GM18519 (cell line): ENCODE measurements around the gene SPATA32.

Experiments
- ATAC-seq: cut with Tn5 transposase; IDR thresholded peaks from one replicate; pipeline ENCODE4 v1.9.1; 2021; ENCODE audit warnings: mild to moderate bottlenecking, moderate library complexity; ENCODE audit not compliant: unreplicated experiment, low FRiP score

Gene SPATA32

GRCh38 chr17:45277216-45277849, 15.4 kb upstream of the SPATA32 start:
- ATAC-seq: no peak

DNA sequence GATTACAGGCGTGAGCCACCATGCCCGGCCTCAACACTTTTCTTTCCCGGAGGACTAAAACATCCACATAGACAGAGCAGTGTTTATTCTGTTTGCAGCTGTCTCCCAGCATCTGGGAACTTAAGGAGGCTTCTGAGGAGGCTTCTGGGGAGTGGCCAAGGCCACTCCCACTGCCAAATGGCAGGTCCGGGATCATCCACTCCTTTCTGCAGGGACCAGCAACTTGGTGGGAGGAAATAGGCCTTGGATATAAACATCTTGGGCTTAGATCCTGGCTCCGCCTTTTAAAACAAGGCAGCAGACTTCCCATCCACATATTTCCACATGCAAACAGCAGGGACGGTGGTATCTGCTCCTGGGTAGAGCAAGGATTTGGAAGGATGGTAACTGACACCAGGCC, 14.1 kb upstream of the SPATA32 start:
- ATAC-seq: no peak

- no peak for ATAC-seq
Observed at GRCh38 chr17:45274033-45274432, 12.1 kb upstream of the SPATA32 start.

GRCh38 chr17:45273551-45273957, 11.7 kb upstream of the SPATA32 start:
- ATAC-seq: no peak

DNA sequence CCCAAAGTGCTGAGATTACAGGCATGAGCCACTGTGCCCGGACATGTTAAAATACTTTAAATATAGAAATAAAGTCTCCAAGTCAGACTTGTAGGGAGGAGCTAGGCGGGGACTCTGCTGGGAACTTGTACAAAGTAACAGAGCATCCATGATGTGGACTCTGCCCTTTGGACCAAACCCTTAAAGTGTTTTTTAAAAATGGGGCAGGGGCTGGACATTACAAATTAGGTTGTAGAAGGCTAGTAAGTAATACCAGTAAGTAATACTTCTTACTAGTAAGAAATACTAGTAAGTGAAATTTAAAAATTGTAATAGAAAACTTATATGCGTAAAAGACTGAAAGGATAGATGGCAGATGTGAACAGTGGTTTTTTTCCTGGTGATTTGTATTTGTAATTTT, 9.7 kb upstream of the SPATA32 start:
- ATAC-seq: no peak

DNA sequence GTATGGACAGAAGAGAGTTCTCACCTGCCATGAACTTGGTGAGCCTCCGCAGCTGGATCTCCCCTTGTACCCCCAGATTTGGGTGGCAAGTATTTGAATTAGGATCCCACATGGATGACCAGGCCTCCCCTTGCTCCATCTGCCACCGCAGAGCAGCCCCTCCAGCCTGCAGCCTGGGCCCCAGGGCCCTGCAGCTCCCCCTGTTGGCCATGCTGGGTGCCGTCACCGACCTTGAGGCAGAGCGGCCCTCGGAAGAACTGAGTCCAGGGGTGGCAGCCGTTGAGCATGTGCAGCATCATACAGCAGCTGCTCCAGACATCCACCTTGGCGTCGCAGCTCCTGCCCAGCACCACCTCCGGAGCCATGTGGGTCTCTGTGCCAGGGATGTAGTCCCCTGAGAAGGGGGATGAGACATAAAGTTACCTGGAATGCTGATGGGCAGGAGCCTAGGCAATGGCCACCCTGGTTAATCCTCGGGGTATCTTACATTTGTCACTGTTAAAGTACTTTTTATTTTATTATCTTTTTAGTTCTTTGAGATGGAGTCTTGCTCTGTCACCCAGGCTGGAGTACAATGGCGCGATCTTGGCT, 9.0 kb upstream of the SPATA32 start:
- no peak for ATAC-seq

GRCh38 chr17:45269912-45270311, 8.0 kb upstream of the SPATA32 start:
- ATAC-seq: no peak

- no peak for ATAC-seq
Observed at GRCh38 chr17:45267436-45268055, 5.7 kb upstream of the SPATA32 start.

GRCh38 chr17:45266372-45266926, 4.6 kb upstream of the SPATA32 start:
- no peak for ATAC-seq

- no peak for ATAC-seq
Observed at GRCh38 chr17:45265821-45266220, 3.9 kb upstream of the SPATA32 start.

- no peak for ATAC-seq
Observed at GRCh38 chr17:45264988-45265387, 3.1 kb upstream of the SPATA32 start.

DNA sequence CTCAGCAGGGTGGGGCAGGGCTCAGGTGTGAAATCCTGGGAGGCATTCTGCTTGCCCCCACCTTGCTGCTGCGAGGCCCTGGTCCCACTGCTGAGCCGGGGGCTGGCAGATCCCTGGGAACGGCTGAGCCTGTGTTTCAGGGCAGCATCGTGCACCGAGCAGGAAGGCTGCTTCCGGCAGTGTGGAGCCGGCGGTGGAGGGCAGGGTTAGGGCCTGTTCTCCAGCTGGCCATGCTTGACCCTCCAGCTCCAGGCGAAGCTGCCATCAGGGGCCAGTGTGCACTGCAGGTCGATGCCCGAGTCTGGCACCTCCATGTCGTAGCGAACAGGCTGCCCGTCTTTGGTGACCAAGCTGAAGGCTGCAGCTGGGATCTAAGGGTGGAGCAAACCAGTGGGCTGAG, 2.5 kb upstream of the SPATA32 start:
- no peak for ATAC-seq

GRCh38 chr17:45263477-45263860, 1.6 kb upstream of the SPATA32 start:
- ATAC-seq: no peak

DNA sequence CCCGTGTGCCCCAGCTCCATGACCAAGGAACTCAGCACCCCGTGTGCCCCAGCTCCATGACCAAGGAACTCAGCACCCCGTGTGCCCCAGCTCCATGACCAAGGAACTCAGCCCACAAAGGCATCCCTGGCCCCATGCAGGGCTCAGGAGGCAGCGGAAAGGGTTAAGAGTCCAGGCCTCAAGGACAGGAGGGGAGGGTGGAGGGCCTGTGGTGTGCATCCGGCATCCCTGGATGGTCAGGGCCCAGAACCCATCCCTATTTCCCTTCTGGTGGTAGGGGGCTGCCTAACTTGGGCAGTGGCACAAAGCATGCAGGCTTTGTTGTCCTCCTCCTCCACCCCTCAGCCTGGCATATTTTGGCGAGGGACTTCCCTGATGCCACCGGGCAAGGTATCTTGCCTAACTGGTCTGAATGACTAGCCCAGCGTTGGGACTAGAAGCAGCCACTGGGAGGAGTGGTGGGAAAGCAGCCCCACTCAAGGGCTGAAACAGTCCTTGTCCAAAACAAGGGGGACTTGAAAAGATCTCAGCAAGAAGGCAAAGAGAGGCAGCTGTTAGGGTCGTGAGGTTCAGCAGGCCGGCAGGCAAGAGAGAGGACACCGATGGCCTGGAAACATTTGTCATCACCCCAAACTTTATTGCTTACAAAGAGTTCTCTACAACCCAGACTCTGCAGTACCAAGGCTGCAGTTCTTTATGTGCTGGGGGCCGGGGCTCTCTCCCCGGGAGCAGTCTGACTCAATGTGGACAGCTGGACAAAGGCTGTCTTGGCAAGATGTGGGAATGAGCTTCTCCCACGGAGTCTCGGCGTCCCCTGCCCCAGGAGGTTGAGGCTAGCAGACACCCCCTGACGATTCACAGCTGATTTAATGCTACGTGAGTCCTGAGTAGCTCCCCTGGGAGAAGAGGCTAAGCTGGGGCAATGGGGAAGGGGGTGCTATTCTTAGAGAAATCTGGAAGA, 902 bp upstream of the SPATA32 start:
- no peak for ATAC-seq

GRCh38 chr17:45260204-45260783, 1.6 kb downstream of the SPATA32 start:
- ATAC-seq: no peak

GRCh38 chr17:45258981-45259380, 2.9 kb downstream of the SPATA32 start:
- ATAC-seq: no peak

GRCh38 chr17:45257115-45257514, 4.8 kb downstream of the SPATA32 start:
- no peak for ATAC-seq

- no peak for ATAC-seq
Observed at GRCh38 chr17:45256114-45256966, 5.6 kb downstream of the SPATA32 start.

GRCh38 chr17:45255358-45255757, 6.5 kb downstream of the SPATA32 start:
- no peak for ATAC-seq
